ENCODE measurements around the gene AOAH. TPM values are rescaled to one million over a fixed set of nuclear protein-coding genes. Genes with fewer than 3 reads are reported as not detected.

Gene AOAH
- total and polyA plus RNA-seq, 11 donors, result 0.65 to 42.0 (median 1.8) TPM

GRCh38 chr7:36734731-36735130, 10.4 kb upstream of the AOAH start:
- intact Hi-C loops (cut with DNase I), result no loop called here
- DNase-seq (no peak), ATAC-seq (no peak)
- WGBS, 4 donors, result 94 to 95% (median 95%) methylated on average over 3 of the region's 3 CpGs
- Histone ChIP-seq H3K27me3 (no peaks in the 10 kb centered on the region), H3K9me3 (peaks cover 0 to 20% (median 0%) of the 10 kb centered on the region in 12 donors), H3K4me1 (peaks cover 0 to 29% (median 0%) of the 10 kb centered on the region in 12 donors), H3K36me3 (no peaks in the 10 kb centered on the region), H3K27ac (no peak overlapping the region), H3K4me3 (no peak overlapping the region)
- TF ChIP-seq POLR2A (IDR thresholded peaks at IDR 0.05) (no peak), CTCF (IDR thresholded peaks at IDR 0.05) (no peak)

GRCh38 chr7:36733411-36733810, 9.1 kb upstream of the AOAH start:
- Histone ChIP-seq H3K27ac (no peak overlapping the region), H3K4me3 (no peak overlapping the region), H3K4me1 (peaks cover 0 to 28% (median 0%) of the 10 kb centered on the region in 12 donors), H3K27me3 (no peaks in the 10 kb centered on the region), H3K9me3 (peaks cover 0 to 33% (median 8%) of the 10 kb centered on the region in 12 donors), H3K36me3 (no peaks in the 10 kb centered on the region)
- no peak for DNase-seq
- ATAC-seq, result no peak
- WGBS, 4 donors, result 88 to 93% (median 91%) methylated on average over 3 of the region's 3 CpGs
- no peak for TF ChIP-seq POLR2A (IDR thresholded peaks at IDR 0.05)
- TF ChIP-seq CTCF (IDR thresholded peaks at IDR 0.05), result no peak
- intact Hi-C loops (cut with DNase I), result no loop called here

- intact Hi-C loops (cut with DNase I), result no loop called here
- Histone ChIP-seq H3K27ac (no peak overlapping the region), H3K9me3 (peaks cover 0 to 34% (median 8%) of the 10 kb centered on the region in 12 donors), H3K4me1 (peaks cover 0 to 23% (median 0%) of the 10 kb centered on the region in 12 donors), H3K4me3 (no peak overlapping the region), H3K27me3 (no peaks in the 10 kb centered on the region), H3K36me3 (no peaks in the 10 kb centered on the region)
- ATAC-seq (no peak), DNase-seq (no peak)
- WGBS, 4 donors, result 63 to 91% (median 76%) methylated on average over 1 of the region's 1 CpG
- TF ChIP-seq POLR2A (IDR thresholded peaks at IDR 0.05) (no peak), CTCF (IDR thresholded peaks at IDR 0.05) (no peak)
Observed at GRCh38 chr7:36732806-36733205, 8.5 kb upstream of the AOAH start.

GRCh38 chr7:36730046-36730445, 5.8 kb upstream of the AOAH start:
- H3K36me3 ChIP-seq, result no peaks in the 10 kb centered on the region
- ATAC-seq (no peak), DNase-seq (no peak)
- H3K4me1 ChIP-seq, result peaks cover 0 to 28% (median 0%) of the 10 kb centered on the region in 12 donors
- no peaks in the 10 kb centered on the region for H3K27me3 ChIP-seq
- no peak overlapping the region for H3K4me3 ChIP-seq
- no peak overlapping the region for H3K27ac ChIP-seq
- intact Hi-C loops (cut with DNase I), result no loop called here
- TF ChIP-seq CTCF (IDR thresholded peaks at IDR 0.05), result no peak
- TF ChIP-seq POLR2A (IDR thresholded peaks at IDR 0.05), result no peak
- 71 to 97% (median 93%) methylated on average over 2 of the region's 2 CpGs for WGBS, 4 donors
- H3K9me3 ChIP-seq, result peaks cover 0 to 34% (median 8%) of the 10 kb centered on the region in 12 donors

Data from heart left ventricle (tissue), 16 donors.